RPMI7951 (cell line): ENCODE results near the gene KLHL30. TPM values are rescaled to one million over a fixed set of nuclear protein-coding genes. Genes with fewer than 3 reads are reported as not detected.

Experiments used
- DNase-seq: peaks from one replicate; pipeline ENCODE4 v3.0.0-alpha.2; 2012; ENCODE audit warnings: low read depth
- total RNA-seq: library from RNA; depleted of rRNA; stranded (reverse); fragments of >200 nt; shearing (Covaris generic); gene quantifications from 2 replicates; pipeline ENCODE4 v1.2.3, GENCODE V29; 2014

Gene KLHL30
- total RNA-seq, 1 experiment from 2014 or later: not detected

DNA sequence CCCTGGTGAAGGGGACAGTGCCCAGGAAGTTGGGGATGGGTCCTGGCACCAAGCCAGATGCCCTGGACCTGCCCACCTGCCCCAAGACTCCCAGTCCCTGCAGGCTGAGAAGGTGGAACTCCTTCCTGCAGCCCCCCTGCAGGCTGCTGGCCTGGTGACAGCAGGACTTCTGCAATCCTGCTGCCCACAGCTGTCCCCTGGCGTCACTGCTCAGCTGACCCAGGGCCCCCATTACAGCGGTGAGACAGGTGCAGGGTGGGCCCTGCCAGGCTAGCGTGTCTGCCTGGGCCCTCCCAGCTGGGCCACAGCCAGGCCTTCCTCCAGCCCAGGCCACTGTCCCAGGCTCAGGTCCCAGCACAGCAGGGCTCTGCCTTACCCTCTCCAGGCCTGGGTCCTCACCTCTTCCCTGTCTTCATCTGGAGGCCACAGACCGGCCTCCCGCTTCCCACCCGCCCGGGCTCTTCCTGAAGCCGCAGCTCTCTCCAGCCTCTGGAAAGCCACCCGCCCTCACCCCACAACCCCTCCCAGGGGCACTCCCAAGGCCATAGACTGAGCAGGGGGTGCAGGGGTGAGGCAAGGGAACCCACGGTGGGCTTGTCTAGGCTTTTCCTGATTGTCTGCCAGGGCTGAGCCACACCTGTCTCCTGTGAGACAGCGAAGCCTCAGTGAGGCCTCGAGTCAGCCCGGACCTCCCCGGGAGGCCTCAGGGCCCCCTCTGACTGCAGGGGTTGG is 11.5 kb downstream of the KLHL30 start:
- no peak for DNase-seq

DNA sequence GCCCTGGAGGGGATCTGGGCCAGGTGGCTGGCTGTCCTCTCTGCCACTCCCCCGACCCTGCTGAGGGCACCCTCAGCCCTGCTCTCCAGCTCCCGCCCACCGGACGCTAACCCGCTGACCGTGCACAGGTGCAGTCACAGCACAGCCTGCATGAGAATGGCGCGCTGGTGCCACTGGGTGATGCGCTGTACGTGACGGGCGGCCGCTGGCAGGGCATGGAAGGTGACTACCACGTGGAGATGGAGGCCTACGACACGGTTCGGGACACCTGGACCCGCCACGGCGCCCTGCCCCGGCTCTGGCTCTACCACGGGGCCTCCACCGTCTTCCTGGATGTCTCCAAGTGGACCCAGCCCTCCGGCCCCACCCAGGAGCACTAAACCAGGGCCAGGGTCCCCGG is 12.2 kb downstream of the KLHL30 start:
- DNase-seq: no peak

DNA sequence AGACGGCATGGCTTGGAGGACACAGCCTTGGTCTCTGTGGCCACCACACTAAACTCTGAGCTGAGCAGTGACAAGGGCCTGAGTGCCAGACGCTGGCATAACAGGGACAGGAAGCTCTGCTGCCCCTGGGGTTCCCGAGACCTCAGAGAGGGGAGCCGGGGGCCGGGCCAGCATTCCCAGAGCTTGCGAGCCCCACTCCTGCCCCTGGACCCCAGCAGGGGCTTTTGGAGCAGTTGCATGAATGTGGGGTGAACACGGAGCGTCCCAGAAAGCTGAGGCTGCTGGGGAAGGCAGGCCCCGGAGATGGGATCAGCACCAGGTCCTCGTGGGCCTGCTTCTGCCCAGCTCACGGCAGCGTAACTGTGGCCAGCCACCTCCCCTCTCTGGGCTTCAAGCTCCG is 12.7 kb downstream of the KLHL30 start:
- DNase-seq: no peak

DNA sequence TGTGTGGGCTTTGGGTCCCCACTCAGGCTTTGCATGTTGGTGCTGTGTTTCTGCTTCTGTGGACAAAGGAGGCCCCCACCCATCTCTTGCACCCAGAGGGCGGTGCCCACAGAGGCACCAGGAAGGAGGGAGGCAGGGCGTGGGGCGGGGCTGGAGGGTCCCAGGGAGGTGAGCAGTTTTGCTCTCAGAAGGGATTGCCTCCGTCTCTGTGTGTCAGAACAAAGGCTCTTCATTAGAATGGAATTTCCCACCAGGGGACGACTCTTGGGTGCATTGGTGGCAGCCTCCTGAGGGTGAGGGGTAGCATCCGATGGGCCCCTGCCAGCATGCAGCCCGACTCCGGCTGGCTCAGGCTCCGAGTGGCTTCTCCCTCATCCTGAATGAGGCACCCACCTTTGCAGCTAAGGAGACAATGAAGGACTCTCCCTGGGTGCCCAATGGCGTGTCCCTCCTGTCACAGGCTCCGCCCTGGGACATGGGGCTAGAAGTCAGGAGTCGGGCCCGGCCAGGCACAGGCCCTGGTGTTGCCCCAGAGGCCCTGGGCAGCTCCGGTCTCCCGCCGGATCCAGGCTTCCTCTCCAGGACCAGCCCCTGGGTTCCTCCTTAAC is 13.3 kb downstream of the KLHL30 start:
- no peak for DNase-seq

DNA sequence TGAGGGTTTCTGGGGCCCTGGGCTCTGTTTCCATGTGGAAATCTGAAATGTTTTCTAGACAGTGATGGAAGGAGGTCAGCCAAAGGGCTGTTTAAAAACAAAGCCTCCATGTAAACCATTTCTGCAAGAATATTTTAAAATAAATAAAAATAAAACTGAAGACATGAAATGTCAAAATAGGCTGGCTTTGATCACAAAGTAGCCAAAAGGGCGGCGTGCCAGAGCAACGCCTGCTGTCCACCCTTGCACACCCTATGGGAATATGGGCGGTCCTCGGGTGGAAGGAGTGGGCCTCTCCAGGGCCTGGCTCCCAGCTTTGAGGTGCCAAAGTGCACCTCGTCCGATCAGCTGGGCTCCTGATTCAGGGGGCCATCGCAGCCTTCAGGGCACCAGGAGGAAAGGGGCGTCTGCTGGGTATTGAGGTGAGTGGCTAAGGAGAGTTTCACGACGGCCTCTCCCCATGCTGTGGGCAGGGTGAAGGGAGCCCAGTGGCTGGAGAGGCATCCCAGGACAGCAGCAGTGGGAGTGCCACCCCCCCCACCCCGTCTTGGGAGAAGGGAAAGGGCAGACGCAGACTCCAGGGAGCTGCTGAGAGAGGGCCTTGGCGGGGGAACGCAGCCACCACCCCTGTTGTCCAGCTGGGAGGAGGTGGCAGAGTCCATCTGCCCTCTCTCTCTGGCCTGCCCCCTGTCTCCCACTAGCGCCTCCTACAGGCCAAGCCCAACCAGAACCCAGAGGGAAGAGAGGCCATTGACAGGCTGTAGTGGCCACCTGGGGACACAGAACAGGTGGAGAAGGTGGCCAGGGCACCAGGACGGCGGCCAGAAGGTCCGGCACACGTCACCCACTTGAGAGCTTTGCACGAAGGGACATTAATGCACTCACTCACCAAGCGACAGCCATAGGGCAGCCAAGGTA is 14.6 kb downstream of the KLHL30 start:
- no peak for DNase-seq

DNA sequence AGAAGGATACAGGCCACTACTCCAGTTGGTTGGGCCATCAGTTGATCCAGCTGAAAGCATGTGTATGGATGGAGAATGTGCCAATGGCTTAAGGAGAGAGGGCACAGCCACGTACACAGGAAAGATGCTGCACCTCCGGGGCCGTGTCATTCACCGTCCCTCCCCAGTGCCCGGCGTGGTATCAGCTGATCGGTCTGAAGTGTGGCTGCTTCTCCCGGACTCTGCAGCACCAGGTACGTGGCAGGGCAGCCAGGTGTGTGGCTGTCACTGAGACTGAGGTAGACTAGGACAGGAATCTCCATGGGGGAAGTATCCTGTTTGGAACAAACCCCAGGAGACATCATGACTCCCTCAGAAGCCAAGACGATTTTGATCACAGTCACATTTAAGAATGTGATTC is 16.1 kb downstream of the KLHL30 start:
- DNase-seq: no peak

DNA sequence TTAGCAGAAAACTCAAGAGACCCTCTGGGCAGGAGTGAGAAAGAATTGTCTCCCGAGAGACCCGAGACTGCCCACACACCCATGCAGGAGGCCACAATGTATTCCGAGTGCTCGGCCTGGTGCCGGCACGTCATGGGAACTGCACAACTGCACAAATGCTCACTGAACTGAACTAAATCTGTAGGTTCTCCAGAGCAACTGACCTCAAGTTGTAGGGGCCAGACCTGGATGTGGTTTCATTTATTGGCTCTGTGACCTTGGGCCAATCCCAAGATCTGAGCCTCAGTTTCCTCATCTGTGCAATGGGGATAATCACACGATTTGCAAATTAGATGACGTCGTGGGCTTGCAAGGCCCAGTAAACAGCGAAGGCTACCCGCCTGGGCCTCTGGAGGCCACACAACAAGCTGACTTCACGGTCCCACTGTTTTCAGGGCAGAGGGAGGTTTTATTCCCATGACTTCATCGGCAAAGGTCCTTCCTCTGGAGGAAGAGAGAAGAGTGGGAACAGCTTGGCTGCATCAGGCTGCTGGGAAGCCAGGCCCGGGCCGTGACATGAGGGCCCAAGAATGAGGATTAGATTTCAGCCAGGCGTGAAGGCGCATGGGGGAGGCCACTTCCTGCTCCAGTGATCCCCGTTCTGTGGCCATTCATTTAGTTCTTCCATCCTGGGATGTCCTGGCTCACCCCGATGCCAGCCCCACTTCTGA is 16.7 kb downstream of the KLHL30 start:
- DNase-seq: no peak

DNA sequence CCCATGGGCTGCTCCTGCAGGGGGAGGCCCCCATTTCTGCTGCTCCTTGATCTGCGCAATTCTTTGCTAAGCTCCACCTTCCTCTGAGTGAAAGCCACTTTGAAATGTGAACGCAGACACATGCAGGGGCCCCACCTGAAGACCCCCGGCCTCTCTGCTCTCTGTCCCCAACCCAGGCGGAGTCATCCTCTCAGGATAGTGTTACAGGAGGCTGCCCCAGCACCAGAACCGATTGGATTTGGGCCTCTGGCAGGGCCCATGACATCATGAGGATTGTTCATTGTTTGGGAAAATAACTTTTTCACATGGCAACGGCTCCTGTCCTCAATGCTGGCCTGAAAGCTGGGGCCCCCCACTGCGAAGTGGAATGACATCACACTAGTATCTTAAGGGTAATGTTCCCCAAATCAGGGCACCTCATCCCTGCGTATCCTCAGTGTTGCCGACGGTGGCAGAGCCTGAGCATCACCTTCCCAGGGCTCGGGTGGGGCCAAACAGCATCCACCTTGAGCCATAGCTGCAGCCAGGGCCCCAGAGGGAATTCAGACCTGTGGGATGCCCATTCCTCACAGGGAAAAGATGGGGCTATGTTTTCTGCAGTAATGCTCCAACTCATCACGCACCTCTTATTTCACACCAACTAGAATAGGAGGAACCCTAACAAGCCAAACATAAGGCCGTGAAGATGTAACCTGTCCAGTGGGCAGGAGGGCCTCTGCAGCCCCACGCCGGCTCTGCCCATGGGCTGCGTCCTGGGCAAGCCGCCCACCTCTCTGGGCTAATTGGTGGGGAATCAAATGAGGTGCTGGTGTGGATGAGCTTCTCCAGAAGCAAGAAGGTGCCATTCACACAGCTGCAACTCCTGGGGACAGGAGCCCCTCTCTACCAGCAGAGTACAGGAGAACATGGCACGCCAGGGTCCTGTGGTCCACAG is 17.6 kb downstream of the KLHL30 start:
- DNase-seq: no peak

DNA sequence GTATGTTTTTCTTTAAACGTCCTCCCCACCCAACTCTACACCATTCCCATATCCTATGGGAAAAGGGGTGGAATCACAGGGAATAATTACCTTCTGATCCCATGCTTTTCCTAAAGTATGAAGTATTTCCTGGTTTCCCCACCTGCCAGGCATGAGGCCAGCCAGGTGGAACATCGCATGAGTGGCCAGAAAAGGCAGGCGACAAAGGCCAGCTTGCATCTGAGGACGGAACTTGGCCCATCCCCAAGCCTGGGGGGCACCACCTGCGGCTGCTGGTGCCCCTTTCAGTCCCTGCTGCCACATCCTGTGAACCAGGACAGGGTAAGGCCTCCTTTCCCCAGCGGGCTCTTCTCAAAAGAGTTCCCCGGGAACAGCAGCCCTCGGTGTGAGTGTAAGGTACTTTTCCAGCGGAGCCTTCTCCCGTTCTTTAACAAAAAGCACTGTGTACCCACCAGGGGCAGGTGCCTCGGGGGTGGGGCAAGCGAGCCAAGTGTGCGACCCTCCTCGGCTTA is 19.1 kb downstream of the KLHL30 start:
- DNase-seq: no peak

DNA sequence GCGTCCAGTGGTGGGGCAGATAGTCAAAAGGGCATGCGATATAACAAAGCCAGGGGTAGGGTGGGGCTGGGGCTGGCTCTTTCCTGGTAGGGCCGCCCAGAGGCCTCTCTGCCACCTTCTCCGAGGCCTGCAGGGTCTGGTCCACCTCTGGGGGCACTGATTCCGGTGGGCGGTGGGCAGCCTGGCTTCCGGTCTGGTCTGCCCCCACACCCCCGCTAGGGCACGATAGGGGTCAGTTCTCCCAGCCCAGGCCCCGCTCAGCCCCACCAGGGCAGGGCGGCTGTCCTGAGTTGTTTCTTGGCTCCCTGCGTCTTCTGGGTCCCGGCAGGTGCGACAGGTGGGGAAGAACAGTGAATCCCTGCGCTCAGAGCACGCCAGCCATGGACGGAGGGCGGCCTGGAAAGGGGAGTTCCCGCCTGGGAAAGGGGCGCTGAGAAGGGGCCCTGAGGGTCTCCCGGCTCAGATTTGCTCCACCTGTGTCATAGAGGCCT is 19.6 kb downstream of the KLHL30 start:
- DNase-seq: no peak

DNA sequence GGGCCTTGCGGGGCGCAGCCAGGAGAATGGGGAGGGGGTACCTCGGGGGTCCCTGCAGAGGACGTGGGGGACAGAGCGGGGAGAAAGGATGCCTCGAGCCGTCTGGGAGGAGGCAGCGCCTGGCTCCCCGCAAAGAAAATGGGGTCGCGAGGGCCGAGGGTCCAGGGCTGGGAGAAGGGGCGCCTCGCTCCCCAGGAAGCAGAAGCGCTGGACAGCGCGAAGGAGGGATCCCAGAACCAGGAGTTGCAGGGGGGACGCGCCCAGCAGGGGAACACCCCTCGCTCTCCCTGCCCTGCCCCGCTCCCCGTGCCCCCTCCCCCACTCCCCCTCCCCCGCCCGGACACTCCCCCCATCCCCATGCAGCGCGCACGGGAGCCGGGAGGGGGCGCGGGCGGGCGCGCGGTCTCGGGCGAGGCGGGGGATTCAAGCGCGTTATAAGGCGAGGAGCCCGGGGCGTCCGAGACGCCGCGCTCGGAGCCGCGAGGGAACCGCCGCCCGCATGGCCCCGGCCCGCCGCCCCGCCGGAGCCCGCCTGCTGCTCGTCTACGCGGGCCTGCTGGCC is 20.1 kb downstream of the KLHL30 start, which contains the start of gene ERFE:
ERFE (plus strand) TSS at position 462 of the 562 bp plus-strand sequence; CDS start at position 500, 38 bp downstream.
- peak; percentile 18 for DNase-seq

DNA sequence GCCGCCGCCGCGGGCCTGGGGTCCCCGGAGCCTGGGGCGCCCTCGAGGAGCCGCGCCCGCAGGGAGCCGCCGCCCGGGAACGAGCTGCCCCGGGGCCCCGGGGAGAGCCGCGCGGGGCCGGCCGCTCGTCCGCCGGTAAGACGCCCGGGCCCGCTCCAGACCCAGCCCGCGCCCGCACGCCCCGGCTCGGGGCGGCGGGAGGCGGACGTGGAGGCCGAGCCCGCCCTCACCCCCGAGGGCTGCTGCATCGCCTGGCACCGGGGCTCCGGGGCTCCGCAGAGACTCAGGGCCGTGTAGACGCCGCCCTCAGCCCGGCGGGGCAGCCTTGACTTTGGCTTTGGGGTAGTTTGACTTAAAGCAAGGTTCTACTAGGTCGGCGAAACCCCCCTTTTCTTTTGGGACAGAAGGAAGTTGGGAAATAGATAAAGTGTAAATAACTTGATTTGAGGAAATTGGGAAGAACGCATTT is 20.6 kb downstream of the KLHL30 start:
- DNase-seq: no peak

DNA sequence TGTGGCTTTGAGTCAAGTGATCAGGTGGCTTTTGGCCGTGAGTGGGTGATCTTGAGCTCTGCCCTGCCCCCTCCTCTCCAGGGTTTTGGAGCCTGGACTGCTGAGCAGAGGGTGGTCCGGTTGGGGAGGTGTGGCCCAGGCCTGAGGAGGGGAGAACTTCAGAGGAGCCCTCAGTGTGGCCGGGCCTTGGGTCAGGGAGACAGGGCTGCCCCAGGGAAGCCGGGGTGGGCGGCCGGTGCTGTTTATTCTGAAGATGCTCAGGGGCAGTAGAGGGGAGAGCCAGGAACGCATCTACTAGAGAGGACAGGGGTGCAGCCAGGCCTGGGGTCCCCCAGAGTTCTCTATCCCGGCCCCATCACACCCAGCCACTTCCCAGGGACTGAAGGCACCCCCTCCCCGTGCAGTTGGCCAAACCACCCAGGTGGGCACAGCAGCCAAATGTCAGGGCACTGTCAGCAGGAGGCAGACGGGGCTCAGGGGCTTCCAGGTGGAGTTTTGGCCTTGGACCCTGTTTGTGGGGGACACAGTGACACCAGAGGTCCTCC is 21.3 kb downstream of the KLHL30 start:
- DNase-seq: no peak

DNA sequence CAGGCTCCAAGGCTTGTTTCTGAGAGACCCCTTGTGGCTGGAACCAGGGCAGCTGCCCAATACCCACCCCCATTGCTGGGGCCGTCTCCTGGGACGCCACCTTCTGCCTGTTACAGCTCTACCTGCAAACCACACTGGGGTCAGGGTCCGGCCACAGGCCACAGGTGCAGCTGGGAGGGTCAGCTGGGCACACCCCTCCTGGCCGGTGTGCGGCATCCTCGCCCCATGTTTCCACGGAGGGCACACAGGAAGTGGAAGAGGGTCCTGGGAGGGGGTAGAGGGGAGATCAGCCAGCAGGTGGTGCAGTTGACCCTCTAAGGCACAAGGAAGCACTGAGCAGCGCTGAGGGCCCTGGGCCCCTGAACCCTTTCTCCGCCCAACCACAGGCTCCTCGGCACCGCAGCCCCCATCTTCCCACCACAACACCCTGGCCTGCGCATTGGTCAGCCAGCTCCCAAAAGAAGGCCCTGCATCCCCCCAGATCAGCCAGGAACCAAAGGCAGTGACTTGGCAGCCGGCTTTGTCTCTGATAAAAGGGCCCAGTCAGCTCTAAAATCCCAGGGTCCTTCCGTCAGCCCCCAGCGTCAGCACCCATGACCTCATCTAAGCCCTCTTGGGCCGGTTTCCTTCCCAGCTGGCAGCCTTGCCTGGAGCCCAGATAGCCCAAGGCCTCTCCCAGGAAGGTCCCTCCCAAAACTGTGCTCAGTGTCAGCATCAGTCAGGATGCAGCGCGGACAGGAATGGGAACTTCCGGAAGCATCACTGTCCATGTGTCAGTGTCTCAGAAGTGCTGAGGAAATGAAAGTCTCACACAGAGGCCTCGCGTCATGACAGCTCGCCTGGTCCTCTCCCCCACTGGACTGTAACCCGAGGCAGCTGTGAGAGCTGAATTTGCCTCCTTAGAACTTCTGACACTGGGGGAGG is 22.0 kb downstream of the KLHL30 start:
- no peak for DNase-seq

DNA sequence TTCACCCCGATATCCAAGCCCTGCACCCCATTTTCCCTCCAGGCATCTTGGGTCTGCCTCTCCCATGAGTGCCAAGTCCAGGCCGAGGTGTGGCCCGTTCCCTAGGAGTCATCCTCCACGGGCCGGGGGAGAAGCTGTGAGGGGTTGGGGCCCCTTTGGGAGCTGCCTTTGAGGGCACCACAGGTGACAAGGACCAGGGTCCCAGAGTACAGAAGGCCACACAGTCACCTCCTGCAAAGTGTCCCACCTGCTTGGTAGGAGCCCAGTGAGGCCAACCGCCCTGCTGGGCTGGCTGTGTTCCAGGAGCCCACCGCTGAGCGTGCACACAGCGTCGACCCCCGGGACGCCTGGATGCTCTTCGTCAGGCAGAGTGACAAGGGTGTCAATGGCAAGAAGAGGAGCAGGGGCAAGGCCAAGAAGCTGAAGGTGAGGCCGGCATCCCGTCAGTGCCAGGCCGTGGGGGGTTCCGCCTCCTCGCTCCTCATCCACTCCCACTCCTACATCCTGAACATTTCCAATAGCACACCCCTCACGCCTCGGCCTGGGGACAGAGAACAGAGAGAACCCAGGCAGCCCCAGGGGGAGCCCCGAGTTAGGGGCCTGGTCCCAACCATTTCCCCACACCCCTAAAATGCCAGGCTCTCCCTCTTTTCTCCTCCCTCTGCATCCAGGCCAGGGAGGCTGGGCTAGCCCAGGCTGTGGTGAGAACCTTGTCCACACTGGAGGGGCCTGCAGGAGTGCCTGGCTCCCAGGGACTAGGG is 23.0 kb downstream of the KLHL30 start:
- DNase-seq: no peak

DNA sequence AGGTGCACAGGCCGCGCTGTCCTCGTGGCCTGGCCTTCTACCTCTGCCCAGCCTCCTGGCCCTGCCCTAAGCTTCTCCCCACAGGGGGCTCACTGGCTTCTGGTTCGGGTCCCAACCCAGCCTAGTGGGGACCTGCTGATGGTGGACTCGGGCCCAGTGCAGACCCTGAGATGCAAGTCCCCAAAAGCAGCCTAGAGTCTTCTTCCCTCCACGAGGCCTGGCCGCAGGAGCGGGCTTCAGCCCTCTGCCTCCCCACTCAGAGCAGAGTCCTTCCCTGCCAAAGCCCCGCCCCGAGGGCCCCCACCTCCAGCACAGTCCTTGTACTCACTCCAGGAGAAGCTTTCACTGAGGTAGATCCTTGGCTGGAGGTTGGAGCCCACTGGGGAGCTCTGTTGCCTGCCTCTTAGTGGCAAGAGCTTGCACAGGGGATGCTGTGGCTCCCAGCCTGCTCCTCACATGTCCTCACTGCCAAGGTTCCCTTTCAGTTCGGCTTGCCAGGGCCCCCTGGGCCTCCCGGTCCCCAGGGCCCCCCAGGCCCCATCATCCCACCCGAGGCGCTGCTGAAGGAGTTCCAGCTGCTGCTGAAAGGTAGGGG is 23.9 kb downstream of the KLHL30 start:
- no peak for DNase-seq

DNA sequence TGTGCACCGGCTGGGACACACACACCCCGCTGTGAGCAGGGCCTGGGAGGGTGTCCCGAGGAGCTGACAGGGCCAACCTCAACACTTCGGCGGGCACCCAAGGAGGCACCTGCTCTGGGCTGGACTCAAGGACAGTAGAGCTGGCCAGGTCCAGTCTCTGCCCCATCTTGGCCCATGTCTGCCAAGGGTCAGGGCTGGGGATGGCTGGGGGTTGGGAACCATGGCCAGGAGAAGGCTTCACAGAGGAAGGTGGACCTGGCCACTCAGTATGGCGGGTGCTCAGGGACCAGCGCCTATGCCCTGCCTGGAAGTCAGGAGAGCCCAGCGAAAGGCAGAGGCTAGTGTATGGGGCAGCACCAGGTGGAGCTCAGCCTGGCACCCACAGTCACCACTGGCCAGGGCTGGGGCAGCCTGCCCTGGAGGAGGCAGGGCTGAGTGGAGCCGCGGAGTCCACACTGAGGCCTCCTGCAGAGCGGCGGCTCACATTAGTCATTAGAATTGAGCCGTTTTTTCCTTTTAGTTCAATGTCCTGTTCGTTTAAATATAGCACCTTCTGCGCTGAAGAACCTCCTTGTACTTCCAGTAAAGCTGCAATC is 24.5 kb downstream of the KLHL30 start:
- no peak for DNase-seq
